OCI-LY1 (cell line): ENCODE results near the gene PRKCE.

Source experiments
- EZH2 ChIP-seq: fragments of 200-600 bp; sonication (generic), shearing (Covaris generic); IDR thresholded peaks from 2 replicates; pipeline ENCODE4 v1.8.0; 2017; ENCODE audit warnings: borderline replicate concordance, mixed run types, mild to moderate bottlenecking, antibody characterized with exemption, low read length, moderate library complexity, mixed read lengths
- TF ChIP-seq, protein P1 (sequence below): fragments of 200-600 bp; sonication (generic), shearing (Covaris generic); IDR thresholded peaks from 2 replicates; pipeline ENCODE4 v1.5.1; 2017; ENCODE audit warnings: mild to moderate bottlenecking, antibody characterized with exemption, low read length, moderate library complexity, mixed read lengths

DNA sequence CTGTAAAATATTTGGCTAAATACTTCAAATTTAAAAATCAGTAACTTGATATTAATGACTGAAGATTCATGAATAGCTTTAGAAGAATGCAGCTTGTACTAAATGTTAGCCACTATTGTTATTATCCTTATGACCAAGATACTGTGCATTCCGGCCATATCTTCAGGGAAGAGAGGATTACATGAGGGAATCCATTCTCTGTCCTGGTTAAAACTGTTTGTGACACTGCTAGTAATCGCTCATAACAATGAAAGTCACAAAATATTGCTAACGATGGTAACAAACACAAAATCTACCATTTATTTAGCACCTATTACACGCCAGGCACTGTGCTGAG is 217.7 kb downstream of the PRKCE start:
- TF ChIP-seq, protein P1, sequence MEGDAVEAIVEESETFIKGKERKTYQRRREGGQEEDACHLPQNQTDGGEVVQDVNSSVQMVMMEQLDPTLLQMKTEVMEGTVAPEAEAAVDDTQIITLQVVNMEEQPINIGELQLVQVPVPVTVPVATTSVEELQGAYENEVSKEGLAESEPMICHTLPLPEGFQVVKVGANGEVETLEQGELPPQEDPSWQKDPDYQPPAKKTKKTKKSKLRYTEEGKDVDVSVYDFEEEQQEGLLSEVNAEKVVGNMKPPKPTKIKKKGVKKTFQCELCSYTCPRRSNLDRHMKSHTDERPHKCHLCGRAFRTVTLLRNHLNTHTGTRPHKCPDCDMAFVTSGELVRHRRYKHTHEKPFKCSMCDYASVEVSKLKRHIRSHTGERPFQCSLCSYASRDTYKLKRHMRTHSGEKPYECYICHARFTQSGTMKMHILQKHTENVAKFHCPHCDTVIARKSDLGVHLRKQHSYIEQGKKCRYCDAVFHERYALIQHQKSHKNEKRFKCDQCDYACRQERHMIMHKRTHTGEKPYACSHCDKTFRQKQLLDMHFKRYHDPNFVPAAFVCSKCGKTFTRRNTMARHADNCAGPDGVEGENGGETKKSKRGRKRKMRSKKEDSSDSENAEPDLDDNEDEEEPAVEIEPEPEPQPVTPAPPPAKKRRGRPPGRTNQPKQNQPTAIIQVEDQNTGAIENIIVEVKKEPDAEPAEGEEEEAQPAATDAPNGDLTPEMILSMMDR, result no peak
- no peak for TF ChIP-seq EZH2
